Stimulated activated CD8-positive, alpha-beta memory T cell treated with anti-CD3 and anti-CD28 coated beads, Interleukin-15, amount 100 ng/mL, for 1 hour (primary cell): ENCODE measurements around the gene ACP1.

Experiments
- DNase-seq: peaks from one replicate; pipeline ENCODE4 v3.0.0-alpha.2; 2020; ENCODE audit warnings: low read depth

Gene ACP1

DNA sequence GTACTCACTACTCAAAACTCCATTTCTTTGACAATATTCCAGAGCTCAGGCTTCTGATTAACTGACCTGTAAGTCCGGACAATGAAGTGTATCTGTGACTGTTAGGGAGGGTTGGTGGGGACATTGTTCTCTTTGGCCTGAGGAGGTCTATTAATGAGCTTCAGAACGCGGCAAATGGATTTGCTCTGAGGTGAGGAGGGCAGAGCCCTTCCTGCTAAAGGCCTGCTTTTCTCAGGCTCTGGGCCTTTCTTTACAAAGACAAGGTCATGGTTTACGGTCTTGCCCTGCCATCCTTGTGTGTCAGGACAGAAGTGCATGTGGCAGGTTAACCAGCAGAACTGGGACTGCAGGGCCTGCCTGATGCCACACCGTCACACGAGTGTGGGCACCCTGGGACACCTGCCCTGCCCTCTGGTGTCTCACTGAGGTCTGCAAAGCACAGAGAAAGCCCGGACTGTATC lies 15.9 kb downstream of the ACP1 start:
- no peak for DNase-seq

DNA sequence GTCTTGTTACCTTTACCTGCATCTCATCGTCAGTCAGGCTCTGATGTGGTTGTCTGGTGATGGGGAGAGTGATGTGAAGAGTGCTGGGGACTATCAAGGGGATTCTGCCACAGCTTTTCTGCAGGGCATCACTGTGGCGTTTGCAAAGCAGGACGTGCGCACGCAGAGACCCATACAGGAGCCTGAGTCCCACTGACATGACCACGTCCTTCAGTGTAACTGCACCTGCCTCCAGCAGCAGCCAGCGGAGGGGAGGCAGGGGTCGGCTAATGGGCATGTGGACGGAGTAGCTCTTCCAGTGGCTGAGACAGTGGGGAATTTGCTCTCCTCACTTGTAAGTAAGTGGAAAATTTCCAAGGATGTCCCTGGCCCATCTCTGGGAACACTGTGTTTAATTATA lies 16.6 kb downstream of the ACP1 start:
- DNase-seq, result no peak

DNA sequence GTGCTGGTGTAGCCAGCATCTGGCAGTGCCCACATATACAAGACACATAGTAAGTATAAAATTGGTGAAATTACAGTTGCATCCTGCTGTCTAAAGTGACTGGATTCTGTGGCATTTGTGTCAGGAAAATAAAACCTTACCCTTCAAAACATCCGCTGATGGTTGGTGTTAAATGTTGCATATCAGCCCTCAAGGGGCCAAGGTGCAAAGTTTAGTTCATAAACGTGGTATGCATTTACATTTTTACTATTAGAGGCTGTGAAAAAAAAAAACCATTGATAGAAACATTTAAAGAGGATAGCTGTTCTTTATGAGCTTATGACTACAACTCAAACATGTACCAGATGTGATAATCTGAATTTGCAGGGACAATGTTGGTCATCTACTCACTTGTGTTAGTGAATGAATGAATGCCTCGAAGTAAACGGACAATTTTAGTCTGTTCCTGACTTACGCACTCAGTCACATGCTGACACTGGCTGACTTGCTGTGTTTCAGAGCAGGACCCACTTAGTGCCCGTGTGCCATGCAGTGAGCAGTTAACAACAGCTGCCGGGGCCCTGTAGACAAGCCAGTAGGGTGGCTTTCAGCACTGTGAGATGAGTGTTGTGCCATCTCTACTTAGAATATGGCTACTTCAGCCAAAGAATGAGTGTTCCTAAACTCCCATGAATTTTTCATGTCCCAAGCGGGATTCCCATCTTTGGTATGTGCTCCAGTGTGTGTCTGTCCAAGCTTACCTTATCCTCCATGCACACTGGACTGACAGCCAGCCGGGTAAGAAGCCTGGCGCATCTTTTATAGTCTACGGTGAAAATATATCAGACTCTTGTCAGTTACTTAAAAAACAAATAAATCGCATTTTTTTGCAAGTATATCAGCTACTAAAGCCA lies 17.9 kb downstream of the ACP1 start:
- no peak for DNase-seq

DNA sequence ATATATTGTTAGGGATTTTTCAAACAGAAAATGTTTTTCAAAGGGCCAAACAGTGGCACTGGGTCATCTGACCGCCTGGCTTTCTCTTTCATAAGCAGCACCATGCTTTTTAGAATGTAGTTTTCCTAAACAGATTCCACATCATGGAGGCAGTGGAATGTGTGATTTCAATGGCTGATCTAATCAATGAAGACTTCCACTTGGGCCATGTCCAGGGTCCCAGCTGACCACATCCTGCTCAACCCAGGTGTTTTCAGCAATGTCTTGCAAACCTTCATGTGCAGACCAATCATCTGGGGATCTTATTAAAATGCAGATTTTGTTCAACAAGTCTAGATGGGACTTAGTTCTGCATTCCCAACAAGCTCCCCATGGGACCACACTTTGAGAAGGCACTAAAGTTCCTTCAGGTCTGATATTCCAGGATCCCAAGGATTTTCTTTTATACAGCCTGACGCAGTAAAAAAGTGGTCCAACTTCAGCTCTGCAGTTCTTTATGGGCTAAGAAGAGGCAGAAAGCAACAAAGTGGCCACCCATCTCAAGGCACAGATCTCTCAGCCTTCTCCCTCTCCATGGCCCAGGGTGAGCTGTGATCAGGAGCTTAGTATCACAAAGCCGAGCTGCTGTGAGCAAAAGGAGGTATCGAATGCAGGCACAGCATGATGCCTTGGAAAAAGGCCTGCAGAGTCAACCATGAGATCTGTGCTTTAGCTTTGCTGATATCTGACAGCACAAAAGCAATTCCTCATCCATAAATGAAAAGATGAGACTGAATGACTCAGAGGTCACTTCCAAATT lies 19.4 kb downstream of the ACP1 start:
- no peak for DNase-seq

DNA sequence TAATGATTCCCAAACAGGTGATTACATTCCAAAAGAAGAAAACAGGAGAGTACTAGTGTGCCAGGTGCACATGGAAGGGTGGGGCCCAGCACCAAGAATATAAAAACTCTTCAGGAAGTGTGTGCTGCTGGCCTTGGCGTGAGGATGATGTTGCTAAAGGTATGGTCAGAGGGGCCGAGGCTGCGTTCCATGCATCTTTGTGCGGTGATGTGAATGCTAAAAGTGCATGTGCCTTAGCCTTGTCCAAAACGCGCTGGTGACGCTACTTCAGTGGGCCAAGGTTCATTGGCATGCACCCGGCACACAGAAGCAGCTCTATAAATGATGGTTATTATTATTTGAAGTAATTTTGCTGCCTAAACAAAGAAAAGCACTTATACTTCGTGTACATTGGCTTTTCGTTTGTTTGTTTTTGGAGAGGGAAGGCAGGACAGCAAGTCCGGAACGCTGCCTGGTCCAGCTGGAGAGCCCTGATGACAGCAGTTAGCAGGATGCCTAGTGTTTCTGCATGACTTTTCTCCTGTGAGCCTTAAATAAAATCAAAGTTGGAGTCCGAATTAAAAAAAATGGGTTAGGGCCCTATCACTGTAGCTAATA lies 20.2 kb downstream of the ACP1 start:
- no peak for DNase-seq

DNA sequence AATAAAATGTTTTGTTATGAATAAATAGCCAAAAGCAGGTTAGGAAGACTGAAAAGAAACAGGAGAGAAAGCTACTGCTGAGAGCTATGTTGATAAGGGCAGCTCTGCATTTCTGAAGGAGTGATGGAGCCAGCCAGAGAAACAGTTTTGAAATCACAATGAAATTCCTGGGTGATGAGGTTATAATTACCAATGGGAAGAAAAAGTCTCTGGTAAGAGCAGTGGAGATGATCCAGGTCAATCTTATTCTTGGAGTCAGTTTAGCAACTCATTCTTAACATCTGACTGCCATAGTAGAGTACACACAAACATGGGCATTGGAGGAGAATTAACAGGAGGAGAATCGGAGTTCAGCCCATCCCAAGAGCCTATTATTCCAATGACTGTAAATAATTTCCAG lies 20.8 kb downstream of the ACP1 start:
- no peak for DNase-seq

DNA sequence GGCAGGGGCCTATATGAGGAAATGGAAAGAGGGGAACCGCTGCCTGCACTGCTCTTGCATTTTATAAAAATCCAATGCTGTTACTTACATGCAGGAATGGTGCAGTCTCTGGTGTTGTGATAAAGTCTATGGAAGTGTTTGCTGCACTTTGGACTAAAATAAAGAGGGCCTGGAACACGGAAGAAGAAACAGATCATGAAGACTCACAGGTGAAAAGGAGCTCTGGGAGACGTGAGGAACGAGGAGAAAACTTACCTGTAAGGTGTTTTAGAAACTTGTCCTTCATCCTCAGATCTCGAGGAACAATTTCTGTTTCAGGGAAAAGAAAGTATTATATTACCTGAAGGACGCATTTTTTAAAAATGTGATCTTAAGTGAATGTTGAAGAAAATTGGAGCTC lies 21.3 kb downstream of the ACP1 start:
- no peak for DNase-seq

DNA sequence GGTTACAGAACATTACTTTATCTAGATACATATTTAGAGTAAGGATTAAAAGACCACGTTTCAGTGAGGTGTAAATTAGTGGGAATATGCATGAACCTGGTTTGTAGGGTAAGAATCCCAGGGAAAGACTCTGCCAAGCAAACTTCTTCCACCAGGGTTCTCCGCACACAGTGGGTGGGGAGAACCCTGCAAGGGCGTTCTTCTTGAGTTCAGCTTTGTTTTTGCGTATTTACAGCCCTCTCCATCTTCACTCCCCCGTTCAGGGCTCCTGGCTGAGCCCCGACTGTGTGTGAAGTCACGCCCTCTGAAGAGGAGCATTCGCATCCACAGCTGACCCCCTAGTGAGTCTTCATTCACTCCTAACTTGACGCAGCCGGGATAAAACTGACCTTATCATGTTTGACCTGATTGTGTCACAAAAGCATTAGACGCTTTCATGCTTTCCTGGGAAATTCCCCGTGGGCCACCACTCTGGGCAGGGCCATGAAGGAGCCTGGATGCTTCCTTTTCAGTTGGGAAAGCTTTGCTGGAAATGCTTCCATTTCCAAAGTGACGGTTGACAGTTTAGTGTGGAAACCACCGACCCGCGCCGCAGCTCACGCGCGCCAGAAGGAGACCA lies 22.1 kb downstream of the ACP1 start:
- DNase-seq, result no peak

DNA sequence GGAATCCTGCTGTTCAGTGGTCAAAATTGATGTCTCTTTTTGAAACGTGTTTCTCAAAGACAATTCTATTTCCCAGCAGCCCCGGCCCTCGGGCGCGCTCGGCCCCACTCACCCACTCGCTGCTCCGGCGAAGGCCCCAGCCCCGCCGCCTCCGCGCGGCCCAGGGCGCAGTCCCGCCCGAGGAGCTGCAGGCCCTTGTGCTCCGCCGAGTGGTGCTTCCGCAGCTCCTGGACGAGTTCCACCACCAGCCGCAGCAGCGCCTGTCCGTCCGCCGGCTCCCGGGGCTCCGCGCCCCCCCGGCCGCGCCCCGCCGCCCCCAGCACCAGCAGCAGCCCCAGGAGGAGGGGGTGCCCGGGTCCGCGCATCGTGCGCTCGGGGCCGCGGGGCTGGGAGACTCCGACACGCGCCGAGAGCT lies 22.7 kb downstream of the ACP1 start:
- no peak for DNase-seq

DNA sequence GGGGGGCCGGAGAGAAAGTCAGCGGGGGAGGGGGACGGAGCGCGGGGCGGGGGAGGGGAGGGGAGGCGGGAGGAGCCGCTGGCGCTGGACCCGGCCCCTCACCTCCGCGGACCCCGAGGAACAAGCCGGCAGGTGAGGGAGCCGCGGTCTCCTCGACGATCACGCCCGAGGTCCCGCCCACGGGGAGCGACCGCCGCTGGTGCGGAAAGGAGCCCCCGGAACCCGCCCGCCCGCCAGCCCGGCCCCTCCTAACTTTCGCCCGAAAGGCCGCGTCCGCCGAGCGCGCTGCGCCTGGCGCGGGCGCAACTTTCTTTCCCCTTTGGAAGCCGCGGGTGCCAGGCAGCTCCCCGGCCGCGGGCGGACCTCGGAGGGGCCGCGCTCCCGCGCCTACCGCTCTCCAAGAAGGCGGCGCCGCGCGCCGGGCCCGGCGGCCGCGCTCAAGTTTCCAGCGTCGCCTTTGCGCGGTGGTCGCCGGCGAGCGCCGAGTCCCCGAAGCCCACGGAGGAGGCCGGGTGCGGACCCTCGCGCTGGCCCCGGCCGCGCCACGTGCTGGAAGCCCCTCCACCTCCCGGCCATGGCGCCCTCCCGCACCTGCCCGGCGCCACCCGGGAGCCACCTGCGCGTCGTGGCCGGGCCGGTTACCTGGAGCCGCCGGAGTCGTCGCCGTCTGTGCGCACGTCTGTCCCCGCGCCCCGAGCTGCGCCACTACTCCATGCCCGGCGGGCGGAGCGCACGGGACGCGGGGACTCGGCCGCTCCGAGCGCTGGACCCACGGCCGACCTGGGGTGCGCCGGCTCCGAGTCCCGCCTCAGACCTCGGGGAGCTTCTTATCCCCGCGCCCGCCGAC lies 23.4 kb downstream of the ACP1 start, which contains the start of gene ALKAL2:
ALKAL2 (minus strand) TSS at position 181 of the 847 bp plus-strand sequence. CDS start 256 bp downstream, outside the sequence.
- DNase-seq, result no peak

DNA sequence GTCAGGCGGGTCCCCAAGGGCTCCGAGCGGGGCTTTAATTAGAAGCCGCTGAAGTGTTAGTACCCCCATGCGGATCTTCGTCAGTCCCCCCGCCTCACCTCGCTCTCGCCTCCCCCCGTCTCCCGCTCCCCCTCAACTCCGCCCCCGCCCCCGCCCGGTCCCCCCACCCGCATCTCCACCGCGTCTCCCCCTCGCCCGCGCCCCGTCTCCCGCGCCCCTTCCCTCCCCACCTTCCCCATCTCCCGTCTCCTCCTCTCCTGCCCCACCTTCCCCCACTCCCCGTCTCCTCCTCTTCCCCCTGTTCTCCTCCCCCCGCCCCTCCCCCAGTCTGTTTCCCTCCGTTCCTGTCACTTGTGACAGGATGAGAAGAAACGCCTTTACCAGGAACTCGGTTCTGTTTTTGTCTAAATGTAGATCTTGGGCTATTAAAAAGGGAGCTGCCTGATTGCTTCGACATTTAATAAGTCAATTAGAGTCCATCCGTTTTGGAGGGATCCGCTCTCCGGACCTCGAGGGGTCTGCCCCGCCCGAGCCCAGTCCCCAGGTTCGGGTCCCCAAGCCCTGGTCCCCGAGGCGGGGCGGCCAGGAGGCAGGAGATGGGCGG lies 24.1 kb downstream of the ACP1 start:
- DNase-seq, result no peak

DNA sequence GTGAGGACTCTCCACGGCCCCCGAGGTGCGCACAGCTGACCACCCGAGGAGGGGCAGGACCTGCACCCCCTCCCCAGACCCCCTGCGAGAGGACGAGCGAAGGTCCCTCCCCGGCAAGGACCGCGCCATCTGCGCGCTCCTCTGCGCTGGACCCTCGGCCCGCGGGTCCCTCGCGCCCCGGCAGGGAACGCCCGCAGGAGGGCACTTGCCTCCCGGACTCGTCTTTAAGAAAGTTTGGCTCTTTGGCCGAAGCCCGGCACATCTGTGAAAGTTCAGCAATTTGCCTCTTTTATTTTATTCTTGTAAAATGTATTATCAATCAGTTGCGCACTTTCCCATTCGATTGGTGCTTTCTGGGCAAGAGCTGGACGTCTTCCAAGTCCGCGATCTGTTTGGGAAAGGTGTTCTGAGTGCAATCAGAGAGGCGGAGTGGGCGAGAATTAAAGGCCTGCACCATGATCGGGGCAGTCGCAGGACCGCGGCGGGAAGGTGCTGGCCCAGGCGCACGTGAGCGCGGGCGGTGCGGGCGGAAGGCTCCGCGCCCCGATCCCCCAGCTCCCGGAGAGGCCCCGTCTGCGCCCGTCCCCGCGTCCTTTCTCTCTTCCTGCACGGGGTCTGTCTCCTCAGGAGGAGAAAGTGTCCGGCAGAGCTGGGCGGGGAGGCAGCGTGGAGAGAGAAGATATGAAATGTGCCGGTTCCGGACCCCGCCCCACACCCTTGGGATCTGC lies 24.8 kb downstream of the ACP1 start:
- no peak for DNase-seq

DNA sequence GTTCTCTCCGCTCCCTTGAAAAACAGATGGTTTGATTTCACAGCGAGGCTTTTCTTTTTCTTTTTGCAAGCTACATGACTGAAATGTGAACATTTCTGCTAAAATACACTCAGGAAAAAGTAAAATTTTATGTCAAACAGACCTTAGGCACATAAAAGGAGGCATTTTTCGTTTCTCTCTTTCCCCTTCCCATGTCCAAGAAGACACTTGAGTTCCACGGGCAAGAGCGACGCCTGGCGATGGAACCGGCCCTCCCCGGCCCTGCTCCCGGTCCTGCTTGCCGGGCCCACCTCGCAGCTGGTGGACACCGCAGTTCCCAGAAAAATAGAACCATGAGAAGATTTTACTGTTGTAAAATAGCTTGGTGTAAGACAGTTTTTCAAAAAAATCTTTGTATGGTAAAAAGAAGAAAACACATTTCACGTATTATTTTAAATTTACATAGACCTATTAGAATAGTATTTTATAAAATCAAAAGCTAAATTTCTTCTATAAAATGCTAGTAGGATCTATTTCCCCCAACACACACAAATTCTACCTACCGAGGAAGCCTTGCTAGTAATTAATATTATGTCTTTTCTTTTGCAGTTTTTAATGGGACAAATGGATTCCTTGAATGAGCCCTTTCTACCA lies 25.5 kb downstream of the ACP1 start:
- peak; percentile 17 for DNase-seq

DNA sequence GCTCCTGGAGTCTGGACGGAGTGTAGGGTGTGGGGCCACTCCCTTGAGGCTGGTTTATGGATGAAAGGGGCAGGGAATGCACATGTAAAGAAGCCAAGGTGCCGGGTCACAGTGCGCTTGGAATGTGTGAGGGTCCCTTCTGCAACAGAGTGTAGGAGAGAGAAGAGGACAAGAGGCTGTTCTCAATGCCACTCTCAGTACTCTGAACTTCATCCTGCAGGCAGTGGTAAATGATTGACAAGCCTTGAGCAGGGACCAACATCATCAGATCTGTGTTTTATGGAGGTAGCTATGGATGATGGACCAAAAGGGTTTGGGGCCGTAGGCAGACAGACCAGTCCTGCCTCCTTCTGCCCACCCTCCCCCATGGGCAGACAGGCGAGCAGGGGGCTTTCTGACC lies 30.3 kb downstream of the ACP1 start:
- no peak for DNase-seq

DNA sequence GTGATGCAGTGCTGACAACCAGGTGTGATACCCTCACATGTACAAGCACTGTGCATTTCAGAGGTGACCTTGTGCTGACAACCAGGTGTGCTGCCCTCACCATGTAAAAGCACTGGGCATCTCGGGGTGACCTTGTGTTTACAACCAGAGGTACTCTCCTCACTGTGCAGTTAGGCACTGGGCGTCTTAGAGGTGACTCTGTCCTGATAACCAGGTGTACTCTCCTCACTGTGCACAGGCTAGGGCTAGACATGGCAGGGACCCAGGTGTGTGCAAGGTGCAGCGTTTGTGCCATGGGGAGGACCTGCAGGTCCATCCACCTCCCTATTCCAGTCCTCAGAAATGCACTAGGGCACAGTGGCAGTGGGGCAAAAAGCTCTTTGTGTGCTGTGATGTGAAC lies 31.6 kb downstream of the ACP1 start:
- DNase-seq, result no peak

DNA sequence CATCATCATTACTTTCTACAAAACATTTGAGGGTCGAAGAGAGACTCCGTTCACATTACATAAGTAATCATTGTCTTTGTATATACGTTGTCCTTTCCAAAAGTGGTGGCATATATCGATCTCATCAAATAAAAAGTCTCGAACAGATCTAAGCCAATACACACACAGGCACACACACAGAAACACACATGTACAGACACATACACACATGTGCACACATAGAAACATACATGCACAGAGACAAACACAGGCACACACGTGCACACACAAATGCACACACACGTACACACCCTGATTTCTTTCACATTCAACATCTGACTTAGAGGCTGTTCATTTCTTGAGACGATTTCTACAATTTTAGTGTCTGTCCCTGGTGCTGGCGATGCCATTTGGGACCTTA lies 40.6 kb downstream of the ACP1 start:
- no peak for DNase-seq

DNA sequence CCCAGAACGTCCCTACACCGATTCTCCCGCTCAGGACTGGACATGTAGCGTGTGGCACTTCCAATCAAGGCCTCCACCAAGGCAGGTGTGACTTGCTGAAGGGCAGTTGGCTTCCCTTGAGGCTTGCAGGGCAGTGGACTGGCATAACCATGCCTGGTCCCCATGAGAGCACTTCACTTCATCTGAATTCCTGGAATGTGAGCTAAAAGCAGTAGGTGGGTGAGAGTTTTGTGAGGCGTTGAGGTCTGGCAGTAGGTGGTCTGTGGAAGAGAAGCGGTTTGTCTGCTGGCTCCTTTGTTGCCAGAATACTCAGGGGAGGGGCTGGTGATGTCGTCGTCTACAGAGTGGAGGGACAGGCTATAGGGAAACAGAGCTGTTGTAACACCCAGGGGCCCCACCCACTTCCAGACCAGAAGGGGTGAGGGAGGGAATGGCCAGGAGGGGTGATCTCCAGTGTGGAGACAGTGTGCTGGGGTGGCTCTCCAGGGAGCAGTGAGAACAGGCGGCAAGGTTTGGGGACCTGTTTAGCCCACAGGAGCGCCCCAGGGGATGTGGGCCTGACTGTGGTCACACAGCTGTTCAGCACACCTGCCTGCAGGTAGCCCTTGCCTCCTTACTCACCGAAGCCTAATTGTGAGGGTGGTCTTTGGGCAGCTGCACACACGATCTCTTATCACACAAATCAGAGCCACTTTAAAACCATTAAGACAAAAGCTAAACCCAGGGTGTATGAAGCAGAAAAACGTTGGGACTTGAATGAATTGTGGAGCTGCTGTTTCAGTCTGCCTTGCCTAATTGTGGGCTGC lies 44.6 kb downstream of the ACP1 start:
- DNase-seq, result no peak

DNA sequence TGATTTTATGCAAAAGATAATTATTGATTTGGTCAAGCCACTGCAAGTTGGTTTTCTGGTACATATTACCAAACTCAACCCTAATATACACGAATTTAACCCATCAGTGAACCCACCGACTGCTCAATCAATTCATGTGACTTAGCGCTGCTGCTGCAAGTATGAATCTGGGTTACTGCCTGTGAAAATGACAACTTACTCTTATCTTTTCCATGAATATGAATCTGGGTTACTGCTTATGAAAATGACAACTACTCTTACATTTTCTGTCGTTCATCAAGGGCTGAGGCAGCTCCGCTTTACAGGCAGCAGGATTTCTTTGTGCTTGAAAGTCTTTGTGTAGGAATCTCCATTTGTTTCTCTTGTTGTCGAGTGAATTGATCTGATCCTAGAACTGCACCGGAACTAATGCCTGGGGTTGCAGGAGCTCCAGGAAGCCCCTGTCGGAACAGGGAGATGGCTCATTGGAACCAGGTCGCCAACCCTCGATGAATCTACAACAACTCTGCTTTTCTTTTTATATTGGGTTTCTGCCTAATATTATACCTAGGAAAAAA lies 45.3 kb downstream of the ACP1 start:
- DNase-seq, result no peak
